ENCODE data around the gene GIN1.
"Not testable (repeated sequence)": the region's sequence is repeated elsewhere in the genome, so short reads cannot be mapped to it uniquely, and the experiment has no call there.

The GIN1 gene

GRCh38 chr5:103119765-103120606 is at the start of gene GIN1, which contains the start of gene PPIP5K2:
TSS of gene GIN1 (minus strand) at chr5:103120138. CDS start at chr5:103108707, 11,431 bp downstream.
TSS of gene PPIP5K2 (plus strand) at chr5:103120301. CDS start at chr5:103129590, 9,289 bp downstream.
- DNase-seq (ENCODE audit: low read depth in 2 of 2), result peak; percentile 89 to 93

GRCh38 chr5:103166706-103167105 is 46.8 kb upstream of the GIN1 start:
- no peak for DNase-seq (ENCODE audit: low read depth in 2 of 2)

- no peak for DNase-seq (ENCODE audit: low read depth in 2 of 2)
These were observed 31.2 kb upstream of the GIN1 start for GRCh38 chr5:103151156-103151555.

- no peak for DNase-seq (ENCODE audit: low read depth in 2 of 2)
These were observed 28.3 kb upstream of the GIN1 start for GRCh38 chr5:103148213-103148612.

- no peak for DNase-seq (ENCODE audit: low read depth in 2 of 2)
These were observed 25.3 kb upstream of the GIN1 start for GRCh38 chr5:103145196-103145595.

GRCh38 chr5:103142132-103142531 is 22.2 kb upstream of the GIN1 start:
- DNase-seq (ENCODE audit: low read depth in 2 of 2), result not testable (repeated sequence)

GRCh38 chr5:103139264-103139865 is 19.4 kb upstream of the GIN1 start:
- peak; percentile 56 to 83 for DNase-seq (ENCODE audit: low read depth in 2 of 2)

- no peak for DNase-seq (ENCODE audit: low read depth in 2 of 2)
These were observed 18.3 kb upstream of the GIN1 start for GRCh38 chr5:103138202-103138690.

- no peak for DNase-seq (ENCODE audit: low read depth in 2 of 2)
These were observed 15.5 kb upstream of the GIN1 start for GRCh38 chr5:103135461-103135860.

- no peak for DNase-seq (ENCODE audit: low read depth in 2 of 2)
These were observed 13.3 kb upstream of the GIN1 start for GRCh38 chr5:103133231-103133630.

- DNase-seq (ENCODE audit: low read depth in 2 of 2), result no peak
These were observed 12.7 kb upstream of the GIN1 start for GRCh38 chr5:103132684-103133083.

- DNase-seq (ENCODE audit: low read depth in 2 of 2), result no peak
These were observed 8.3 kb upstream of the GIN1 start for GRCh38 chr5:103128202-103128601.

- DNase-seq (ENCODE audit: low read depth in 2 of 2), result no peak
These were observed 7.4 kb upstream of the GIN1 start for GRCh38 chr5:103127292-103127817.

- DNase-seq (ENCODE audit: low read depth in 2 of 2), result no peak
These were observed 6.6 kb upstream of the GIN1 start for GRCh38 chr5:103126557-103126956.

GRCh38 chr5:103122242-103122641 is 2.3 kb upstream of the GIN1 start:
- DNase-seq (ENCODE audit: low read depth in 2 of 2), result no peak

GRCh38 chr5:103120607-103121200 is 766 bp upstream of the GIN1 start:
- DNase-seq (ENCODE audit: low read depth in 2 of 2), result no peak

GRCh38 chr5:103119070-103119764 is 721 bp downstream of the GIN1 start:
- DNase-seq (ENCODE audit: low read depth in 2 of 2), result no peak

GRCh38 chr5:103117471-103117991 is 2.4 kb downstream of the GIN1 start:
- DNase-seq (ENCODE audit: low read depth in 2 of 2), result no peak

GRCh38 chr5:103114440-103114839 is 5.5 kb downstream of the GIN1 start:
- no peak for DNase-seq (ENCODE audit: low read depth in 2 of 2)

- no peak for DNase-seq (ENCODE audit: low read depth in 2 of 2)
These were observed 7.0 kb downstream of the GIN1 start for GRCh38 chr5:103112910-103113309.

- DNase-seq (ENCODE audit: low read depth in 2 of 2), result no peak
These were observed 8.5 kb downstream of the GIN1 start for GRCh38 chr5:103111468-103111867.
